HG03575 (cell line): ENCODE results near the gene PDE11A.
A peak's percentile ranks its signal among the peaks of the same experiment; 100 is the strongest.

Source experiments
- ATAC-seq: cut with Tn5 transposase; IDR thresholded peaks from one replicate; pipeline ENCODE4 v1.9.1; 2021; ENCODE audit not compliant: unreplicated experiment, insufficient number of reproducible peaks, low FRiP score; ENCODE audit errors: extremely low read depth

Gene PDE11A

DNA sequence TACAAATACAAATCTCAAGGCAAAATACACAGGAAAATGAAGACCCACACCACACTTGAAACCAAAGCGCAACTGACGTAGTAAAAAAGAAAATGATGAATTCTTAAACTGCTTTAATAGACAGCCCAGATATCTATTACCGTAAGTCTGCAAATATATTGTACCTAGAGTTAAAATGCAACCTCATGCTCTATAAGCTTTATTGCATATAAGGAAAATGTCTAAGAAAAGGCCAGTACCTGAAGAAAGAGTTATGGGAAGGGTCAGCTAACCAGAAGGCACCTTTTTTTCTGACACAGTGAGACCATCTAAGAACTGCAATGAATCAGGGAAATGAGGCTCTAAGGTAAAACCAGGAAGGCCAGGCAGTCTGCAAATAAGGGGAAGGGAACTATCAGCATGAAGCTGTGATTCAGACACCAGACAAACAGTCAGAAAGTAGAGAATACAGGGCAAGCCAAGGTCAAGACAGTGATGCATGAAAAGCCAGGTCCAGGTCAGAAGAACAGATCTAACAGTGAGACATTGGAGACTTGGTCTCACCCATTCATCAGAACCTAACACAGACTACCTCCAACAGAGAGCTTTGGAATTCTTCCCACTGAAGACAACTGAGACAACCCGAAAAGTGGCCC, 46.9 kb downstream of the PDE11A start:
- ATAC-seq = no peak

DNA sequence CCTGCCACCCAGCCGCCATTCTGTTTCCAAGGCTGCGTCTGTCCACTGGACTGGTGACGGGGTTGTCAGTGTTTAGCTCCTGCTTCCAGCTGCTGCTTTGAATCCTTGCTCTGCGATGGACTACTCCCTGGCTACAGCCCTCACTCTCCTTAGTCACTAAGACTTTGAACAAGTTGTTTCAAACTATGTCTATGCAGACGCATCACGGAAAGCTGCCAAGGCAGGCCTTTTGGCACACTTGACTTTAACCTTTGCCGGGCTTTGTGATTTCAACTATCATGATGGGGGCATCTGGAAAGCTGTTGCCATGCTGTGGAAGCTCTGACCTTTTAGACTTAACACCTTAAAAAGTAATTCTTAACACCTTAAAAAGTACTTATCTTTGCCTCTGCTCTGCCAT, 54.4 kb downstream of the PDE11A start:
- ATAC-seq = no peak

DNA sequence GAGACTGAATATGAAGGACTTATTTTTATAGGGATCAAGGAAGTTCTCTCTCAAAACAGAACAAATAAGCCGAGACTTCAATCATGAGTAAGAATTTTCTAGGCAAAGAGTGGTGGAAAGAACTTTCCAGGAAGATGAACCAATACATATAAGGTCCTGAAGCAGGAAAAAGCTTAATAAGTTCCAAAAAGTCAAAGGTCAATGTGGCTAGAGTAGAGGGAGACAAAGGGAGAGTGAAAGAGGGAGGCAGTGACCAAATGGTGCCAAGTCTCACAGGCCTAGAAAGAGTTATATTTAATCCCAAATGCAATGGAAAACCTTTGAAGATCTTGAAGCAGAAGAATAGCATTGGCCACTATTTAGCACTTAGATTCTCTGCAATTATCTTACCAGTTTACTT, 56.0 kb downstream of the PDE11A start:
- ATAC-seq = no peak

DNA sequence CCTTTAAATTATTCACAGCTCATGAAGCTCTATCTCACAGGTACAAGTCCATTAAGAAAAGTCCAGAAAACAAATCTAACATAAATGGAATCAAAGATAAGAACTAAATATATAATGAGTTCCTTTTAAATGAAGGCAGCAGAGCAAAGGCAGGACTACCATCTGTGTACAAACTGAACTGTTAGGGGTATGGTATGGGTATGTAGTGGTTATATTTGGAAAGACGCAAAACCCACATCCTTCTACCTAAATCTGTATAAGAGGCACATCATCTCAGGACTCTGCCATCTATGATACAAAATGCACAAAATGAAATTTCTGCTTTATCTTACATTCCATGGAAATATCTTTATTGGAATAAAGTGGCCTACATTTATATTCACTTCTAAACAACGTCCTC, 59.9 kb downstream of the PDE11A start:
- ATAC-seq = no peak

DNA sequence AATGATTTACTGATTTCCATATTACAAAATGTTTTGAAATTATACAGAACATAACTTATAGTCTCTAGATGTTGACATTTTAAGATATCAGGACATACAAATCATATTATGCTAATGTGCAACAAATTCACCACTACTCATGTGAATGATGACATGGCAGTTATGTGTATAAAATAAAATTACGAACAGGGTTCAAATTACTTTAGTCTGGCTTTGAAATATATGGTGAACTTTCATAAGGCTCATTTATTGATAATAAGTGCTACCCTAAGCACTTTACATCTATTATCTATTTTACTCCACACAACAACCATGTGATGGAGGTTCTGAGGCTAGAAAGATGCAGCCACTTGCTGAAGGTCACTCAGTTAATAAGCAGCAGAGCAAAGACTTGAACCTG, 62.8 kb downstream of the PDE11A start:
- ATAC-seq = no peak

DNA sequence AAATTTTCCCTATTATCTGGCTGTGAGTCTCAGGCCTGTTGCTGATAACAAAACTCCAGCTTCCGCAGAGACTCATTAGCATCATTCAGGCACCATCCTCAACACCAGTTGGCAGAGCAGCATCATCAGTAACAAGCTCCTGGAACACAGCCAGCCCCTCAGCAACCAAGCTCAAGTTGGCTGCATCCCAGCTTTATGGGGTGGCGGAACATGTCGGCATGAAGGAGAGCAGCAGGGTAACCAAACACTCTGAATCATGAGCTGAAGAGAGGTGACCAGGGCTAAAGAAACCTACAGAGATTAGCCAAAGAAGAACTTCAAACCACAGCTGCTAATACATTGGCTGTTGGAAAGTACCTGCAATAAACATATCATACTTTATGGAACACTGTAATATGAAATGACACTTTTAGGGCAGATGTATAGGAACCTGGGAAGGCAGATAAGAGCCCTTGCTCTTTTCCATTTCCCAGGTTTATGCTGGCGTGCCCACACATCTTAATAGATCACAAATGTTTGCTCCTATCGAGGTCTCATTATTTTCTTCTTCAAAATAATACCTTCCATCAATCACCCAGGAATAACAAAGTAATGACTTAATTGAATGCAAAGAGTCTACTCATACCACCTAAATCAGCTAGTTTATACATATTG, 63.8 kb downstream of the PDE11A start:
- no peak for ATAC-seq

DNA sequence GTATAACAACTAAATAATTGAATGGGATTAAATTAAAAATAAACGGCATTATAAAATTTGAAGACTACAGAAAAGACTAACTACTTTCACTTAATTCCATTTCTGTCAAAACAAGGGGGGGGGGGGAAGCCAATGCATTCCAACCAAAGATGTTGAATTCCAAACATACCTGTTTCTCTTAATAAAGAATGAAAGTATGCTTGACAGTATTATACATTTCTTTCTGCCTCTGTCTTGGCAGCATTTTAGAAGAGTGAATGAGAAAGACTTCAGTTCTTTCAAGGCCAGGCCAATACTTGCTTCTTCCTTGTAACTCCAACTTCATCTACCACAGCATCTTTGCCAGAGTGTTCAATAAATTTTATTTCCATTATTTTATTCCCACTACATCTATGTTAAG, 65.9 kb downstream of the PDE11A start:
- ATAC-seq = no peak

DNA sequence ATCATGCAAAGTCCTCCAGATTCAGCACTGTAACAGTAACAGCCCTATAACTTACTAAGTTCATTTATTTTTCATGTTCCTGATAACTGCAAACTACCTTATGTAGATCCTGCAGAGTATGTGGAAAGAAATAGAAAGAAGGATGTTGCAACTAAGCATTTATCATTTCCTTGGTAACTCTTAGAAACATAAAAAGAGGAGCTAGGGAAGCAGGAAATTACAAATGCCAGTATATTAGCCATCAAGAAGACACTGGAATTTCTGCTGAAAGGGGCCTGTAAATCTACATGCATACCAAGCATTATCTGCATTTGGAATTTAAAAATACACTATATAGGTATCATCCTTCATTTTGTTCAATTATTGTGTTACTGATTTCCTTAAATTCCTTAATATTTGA, 66.8 kb downstream of the PDE11A start:
- ATAC-seq = no peak

DNA sequence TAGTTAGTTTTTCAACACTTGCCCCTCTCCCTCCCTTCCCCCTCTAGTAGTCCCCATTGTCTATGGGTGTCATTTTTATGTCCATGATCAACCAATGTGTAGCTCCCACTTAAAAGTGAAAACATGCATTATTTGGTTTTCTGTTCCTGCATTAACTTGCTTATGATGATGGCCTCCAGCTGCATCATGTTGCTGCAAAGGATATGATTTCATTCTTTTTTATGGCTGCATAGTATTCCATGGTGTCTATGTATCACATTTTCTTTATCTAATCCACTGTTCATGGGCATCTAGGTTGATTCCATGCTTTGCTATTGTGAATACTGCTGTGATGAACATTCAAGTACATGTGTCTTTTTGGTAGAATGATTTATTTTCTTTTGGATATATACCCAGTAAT, 70.5 kb downstream of the PDE11A start:
- no peak for ATAC-seq

DNA sequence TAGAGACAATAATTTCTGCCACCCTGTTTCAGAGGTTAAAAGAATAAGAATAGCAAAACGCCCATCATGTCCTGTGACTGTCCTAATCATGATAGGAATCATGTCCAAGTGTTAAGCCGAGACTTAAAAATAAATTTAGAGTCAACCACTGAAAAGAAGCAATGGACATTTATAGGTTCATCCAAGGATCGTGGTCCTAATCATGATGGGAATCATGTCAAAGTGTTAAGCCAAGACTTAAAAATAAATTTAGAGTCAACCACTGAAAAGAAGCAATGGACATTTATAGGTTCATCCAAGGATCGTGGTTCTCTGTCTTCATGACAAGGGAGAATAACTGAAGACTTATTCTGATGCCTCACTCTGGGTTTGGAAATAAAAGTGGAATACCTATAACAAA, 73.6 kb downstream of the PDE11A start:
- ATAC-seq = no peak

DNA sequence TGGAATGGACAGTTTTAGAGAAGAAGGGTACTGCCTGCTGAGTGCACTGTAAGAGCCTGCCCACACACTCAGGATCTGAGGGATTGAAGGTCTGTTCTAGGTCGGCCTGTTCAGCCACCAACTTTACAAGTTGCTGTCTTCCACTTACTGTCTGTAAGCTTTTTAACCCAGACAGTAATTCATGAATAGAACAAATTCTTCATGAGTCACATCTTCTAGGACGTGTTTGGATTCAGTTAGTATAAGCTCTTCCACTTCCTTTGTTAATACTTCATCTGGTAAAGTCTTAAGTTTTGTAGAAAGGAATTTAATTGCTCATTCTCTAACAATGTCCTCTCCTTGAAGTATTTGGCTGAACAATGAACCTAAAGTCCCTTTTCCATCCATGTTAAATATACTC, 74.6 kb downstream of the PDE11A start:
- no peak for ATAC-seq

DNA sequence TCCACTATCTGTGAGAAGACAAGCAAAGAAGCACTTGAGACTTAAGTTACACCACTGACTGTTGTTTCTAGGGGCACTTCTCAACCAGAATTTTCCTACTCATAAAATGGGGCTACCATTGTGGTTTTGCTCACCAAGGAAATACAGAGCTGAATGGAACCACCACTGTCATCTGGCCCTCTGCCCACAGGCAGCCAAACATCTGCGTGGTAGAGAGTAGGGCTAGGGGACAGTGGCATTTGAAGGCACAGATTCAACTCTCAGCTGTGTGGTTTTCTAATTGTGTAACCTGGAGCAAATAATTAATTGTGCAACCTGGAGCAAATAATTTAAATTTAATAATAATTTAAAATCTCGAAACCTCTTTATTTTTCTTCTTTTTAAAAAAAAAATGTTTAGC, 79.6 kb downstream of the PDE11A start:
- ATAC-seq = no peak

DNA sequence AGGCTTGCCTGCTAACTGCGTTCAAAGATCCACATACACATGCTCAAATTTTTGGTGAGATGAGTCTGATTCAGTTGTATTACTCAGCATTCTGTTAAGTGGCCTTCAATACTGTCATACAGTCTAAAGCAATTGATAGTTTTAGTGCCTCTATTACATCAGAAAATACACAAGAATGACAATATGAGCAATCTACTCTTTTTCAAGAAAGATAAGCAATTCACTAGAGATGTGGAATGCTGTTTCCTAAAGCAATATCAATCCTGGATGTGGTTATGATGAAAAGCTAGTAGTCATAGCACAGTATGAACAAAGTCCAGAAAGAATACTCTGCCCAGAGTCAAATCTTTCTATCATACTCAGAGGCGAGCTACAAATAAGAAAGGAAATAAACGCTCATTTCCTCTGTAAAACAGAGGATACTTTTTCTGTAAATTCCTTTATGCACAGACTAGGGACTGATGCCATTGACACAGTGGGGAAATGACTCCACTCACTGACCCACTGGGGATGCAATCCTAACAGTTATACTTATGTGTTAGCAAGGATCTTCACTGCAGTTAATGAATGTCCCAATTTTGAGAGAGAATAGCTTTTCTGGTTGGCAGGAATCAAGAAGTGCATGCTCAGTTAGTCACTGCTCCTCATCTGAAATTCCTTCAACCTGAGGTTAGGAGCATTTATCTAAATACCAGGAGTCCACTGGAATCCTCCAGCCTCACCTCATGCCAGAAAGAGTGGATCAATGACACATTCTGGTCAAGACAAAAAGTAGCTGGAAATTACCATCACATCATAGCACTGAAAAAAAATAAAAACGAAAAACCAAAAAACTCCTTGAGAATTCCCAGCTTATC, 83.3 kb downstream of the PDE11A start:
- no peak for ATAC-seq

DNA sequence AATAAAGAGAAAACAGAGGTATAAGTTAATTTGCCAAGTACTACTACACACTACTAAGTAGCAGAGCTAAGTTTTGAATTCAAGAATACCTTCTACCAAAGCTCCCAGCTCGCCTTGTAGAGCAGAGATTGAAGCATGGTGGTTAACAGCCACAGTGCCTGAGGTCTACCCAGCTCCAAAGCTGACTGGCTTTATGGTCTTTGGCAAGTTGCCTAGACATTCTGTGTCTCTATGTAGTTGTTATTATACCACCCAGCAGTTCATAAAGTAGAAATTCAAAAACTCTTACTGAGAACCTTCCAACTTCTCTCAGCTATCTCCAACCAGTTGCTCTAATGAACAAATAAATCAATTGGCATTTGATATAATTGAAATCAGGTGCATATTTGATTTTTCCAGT, 87.8 kb downstream of the PDE11A start:
- ATAC-seq = no peak

DNA sequence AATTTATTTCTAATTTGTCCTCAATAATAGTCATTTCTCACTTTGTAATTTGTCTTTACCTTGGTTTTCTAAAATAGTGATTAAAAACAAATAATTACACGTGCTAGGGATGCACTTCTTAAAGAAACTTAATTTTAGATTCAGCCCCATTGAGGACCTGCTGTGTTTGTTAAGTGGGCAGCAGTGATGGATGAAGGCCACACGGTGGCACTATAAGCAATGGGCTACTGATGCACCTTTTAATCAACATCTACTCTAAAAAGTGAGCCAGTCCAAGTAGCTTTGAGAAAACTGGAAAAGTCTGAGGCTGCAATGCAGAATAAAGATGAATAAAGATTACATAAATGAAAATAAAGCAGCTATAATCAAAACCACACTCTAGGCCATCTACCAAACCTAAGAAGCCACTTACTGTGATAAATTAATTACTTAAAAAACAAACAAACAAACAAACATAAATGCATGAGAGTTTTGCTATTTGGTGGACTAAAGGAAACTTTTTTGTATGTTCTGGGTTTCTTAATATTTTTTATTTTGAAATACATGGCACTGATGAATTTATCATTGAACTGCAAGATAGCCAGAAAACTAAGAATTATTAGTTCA, 89.3 kb downstream of the PDE11A start:
- ATAC-seq = peak; percentile 65

DNA sequence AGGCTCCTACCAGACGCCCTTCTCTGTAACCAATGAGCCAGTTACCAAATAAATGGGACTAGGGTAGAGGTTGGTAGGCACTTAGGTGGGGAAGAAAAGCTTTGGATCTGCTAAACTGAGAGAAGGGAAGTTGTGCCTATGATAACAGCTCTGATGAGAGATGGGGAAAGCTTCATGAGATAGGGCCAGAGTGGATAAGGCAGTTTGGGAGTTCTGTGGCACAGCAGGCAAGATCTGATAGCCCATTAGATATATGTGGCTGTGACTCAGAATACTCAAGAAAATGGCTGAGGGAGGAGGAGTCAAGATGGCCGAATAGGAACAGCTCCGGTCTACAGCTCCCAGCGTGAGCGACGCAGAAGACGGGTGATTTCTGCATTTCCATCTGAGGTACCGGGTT, 99.8 kb downstream of the PDE11A start:
- no peak for ATAC-seq

DNA sequence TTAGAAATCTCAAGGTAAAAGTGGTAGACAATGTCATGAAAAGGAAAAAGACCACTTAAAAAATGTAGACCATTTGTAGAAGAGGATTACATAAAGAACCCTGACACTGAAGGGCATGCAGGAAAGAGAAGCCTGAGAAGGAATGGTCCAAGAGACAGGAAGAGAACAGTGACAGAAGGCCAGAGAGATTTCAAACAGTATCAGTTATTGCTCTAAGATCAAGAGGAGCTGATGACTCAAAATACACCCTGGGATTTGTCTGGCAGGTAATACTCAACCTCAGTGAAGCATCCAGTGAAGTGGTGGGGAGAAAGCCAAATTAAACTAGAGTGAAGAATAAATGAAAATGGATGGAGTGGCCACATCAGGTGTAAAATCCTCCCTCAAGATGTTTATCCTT, 100.5 kb downstream of the PDE11A start:
- no peak for ATAC-seq

DNA sequence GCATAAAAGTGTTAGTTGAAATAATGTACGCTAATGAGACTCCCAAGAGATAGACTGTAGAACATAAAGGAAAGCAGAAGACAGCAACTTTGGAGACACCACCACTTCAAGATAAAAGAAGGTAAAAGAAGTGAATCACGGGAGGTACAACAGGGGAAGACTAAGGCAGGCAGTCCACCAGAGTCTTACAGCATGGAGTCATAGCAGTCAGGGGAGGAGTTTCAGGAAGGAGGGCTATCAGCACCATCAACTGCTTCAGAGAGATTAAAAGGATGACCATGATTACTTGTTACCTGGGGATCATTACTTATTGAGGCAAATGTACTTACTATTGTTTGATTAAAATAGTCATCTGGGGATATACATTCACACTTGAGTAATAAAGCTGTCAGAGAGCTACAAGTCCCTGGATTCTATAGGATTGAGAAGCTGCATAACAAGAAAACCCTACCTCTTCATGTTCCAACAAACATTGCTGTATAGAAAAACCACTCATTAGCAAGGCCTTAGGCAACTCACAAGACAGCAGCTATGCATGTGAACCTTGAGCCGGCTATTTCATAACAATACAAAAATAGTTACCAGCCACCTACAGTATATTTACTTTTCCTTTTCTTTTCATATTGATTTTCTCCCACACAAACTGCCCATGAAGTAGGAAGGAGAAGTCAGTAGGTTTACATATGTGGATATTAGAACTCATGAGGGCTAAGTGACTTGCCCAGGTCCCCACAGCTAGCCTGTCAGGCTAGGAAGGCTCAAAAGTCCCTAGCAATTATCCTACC, 101.7 kb downstream of the PDE11A start:
- ATAC-seq = no peak

DNA sequence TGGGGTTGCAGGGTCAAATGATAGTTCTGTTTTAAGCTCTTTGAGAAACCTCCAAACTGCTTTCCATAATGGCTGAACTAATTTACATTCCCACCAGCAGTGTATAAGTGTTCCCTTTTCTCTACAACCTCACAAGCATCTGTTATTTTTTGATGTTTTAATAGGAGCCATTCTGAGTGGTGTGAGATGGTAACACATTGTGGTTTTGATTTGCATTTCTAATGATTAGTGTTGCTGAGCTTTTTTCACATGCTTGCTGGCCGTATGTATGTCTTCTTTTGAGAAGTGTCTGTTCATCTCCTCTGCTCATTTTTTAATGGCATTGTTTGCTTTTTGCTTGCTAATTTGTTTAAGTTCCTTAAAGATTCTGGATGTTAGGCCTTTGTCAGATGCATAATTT, 107.7 kb downstream of the PDE11A start:
- no peak for ATAC-seq
